ENCODE results near the gene ZSCAN29. TPM values are rescaled to one million over a fixed set of nuclear protein-coding genes. Genes with fewer than 3 reads are reported as not detected.

ZSCAN29 gene
- total and polyA plus RNA-seq, 10 of the 15 experiments (the other 5 are each of a cell fraction or from before 2014, with no cell fraction given) = 1.7 to 26.0 (median 14.6) TPM

DNA sequence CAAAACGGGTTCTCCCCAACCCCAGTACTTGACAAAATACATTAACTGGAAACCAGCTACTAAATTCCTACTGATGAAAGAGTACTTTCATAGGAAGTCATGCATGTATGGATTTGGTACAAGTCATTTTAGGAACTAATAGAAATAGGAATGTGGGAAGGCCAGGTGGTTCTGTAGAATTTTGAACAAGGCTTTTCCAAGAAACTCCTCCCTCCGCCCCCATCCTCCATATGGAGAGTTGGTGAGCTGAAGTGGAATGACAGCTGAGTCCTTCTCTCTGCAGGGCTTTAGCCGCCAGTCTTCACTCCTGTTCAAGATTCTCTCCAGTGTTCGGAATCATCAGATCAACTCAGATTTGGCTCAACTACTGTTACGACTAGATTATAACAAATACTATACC, 33.3 kb upstream of the ZSCAN29 start:
- Histone ChIP-seq H3K79me2 (ENCODE audit: control insufficient read depth, insufficient read depth, low read length) (no peaks in the 10 kb centered on the region), H2AFZ (ENCODE audit: control insufficient read depth, low read depth, low read length) (no peak overlapping the region), H3K27ac (ENCODE audit: control insufficient read depth, insufficient read depth) (no peak overlapping the region), H3K9me3 (replicated peaks; ENCODE audit: control insufficient read depth, insufficient read depth, low read length) (no peaks in the 10 kb centered on the region), H4K20me1 (ENCODE audit: control insufficient read depth, insufficient read depth) (no peaks in the 10 kb centered on the region), H3K9ac (ENCODE audit: control insufficient read depth, insufficient read depth, low read length) (no peak overlapping the region), H3K4me2 (ENCODE audit: control insufficient read depth, insufficient read depth) (no peak overlapping the region), H3K36me3 (ENCODE audit: control insufficient read depth in 2 of 2, insufficient read depth in 2 of 2, low read length in 1 of 2) (peaks cover 10 to 19% of the 10 kb centered on the region in 2 experiments), H3K27me3 (replicated peaks in 1 of 2; ENCODE audit: control insufficient read depth in 2 of 2, insufficient read depth in 2 of 2, low read length in 1 of 2) (no peaks in the 10 kb centered on the region), H3K4me1 (ENCODE audit: control insufficient read depth, insufficient read depth, low read length) (no peaks in the 10 kb centered on the region), H3K4me3 (no peak overlapping the region)
- FAIRE-seq (no peak), DNase-seq (ENCODE audit: low read depth, low spot score) (no peak), ATAC-seq (no peak)
- ChIA-PET RAD21 (ENCODE audit: unreplicated experiment) (no interaction called here), POLR2A (no interaction called here), SMC1A (ENCODE audit: uncharacterized antibody, unreplicated experiment) (interaction anchor here (0.5 kb wide), 1 partner anchor 39 kb away, joined by 4 read pairs; no protein-coding TSS in a partner anchor), CTCF (no interaction called here)
- in situ Hi-C loops (cut with MboI) (no loop called here), intact Hi-C loops (cut with micrococcal nuclease; ENCODE audit: unreplicated experiment) (no loop called here)
- 83% methylated on average over 5 of the region's 5 CpGs for WGBS (ENCODE audit: insufficient coverage, insufficient replicate concordance, low lambda C conversion rate, missing lambda C conversion rate)
- TF ChIP-seq TCF7 (IDR thresholded peaks at IDR 0.05; ENCODE audit: borderline replicate concordance) (no peak), KLF5 (IDR thresholded peaks at IDR 0.05; ENCODE audit: partially characterized antibody) (no peak), CBFB (IDR thresholded peaks at IDR 0.05; ENCODE audit: low read depth) (no peak), POU2F2 (IDR thresholded peaks at IDR 0.05; ENCODE audit: borderline replicate concordance, low read depth, low read length) (no peak), TARDBP (IDR thresholded peaks at IDR 0.05; ENCODE audit: borderline replicate concordance) (no peak), POLR2AphosphoS5 (IDR thresholded peaks at IDR 0.05; ENCODE audit: low read length) (no peak), WRNIP1 (IDR thresholded peaks at IDR 0.05; ENCODE audit: borderline replicate concordance, low read depth, low read length) (no peak)
- TF ChIP-seq, protein P1, sequence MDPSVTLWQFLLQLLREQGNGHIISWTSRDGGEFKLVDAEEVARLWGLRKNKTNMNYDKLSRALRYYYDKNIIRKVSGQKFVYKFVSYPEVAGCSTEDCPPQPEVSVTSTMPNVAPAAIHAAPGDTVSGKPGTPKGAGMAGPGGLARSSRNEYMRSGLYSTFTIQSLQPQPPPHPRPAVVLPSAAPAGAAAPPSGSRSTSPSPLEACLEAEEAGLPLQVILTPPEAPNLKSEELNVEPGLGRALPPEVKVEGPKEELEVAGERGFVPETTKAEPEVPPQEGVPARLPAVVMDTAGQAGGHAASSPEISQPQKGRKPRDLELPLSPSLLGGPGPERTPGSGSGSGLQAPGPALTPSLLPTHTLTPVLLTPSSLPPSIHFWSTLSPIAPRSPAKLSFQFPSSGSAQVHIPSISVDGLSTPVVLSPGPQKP (IDR thresholded peaks at IDR 0.05; ENCODE audit: low read depth, low read length) = no peak
- TF ChIP-seq, protein P2, sequence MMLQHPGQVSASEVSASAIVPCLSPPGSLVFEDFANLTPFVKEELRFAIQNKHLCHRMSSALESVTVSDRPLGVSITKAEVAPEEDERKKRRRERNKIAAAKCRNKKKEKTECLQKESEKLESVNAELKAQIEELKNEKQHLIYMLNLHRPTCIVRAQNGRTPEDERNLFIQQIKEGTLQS (IDR thresholded peaks at IDR 0.05; ENCODE audit: borderline replicate concordance, extremely low read depth, low read depth, low read length) = no peak
- TF ChIP-seq, protein P3, sequence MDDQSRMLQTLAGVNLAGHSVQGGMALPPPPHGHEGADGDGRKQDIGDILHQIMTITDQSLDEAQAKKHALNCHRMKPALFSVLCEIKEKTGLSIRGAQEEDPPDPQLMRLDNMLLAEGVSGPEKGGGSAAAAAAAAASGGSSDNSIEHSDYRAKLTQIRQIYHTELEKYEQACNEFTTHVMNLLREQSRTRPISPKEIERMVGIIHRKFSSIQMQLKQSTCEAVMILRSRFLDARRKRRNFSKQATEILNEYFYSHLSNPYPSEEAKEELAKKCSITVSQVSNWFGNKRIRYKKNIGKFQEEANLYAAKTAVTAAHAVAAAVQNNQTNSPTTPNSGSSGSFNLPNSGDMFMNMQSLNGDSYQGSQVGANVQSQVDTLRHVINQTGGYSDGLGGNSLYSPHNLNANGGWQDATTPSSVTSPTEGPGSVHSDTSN (IDR thresholded peaks at IDR 0.05; ENCODE audit: insufficient replicate concordance, low read depth, low read length) = no peak
- TF ChIP-seq, protein P4, sequence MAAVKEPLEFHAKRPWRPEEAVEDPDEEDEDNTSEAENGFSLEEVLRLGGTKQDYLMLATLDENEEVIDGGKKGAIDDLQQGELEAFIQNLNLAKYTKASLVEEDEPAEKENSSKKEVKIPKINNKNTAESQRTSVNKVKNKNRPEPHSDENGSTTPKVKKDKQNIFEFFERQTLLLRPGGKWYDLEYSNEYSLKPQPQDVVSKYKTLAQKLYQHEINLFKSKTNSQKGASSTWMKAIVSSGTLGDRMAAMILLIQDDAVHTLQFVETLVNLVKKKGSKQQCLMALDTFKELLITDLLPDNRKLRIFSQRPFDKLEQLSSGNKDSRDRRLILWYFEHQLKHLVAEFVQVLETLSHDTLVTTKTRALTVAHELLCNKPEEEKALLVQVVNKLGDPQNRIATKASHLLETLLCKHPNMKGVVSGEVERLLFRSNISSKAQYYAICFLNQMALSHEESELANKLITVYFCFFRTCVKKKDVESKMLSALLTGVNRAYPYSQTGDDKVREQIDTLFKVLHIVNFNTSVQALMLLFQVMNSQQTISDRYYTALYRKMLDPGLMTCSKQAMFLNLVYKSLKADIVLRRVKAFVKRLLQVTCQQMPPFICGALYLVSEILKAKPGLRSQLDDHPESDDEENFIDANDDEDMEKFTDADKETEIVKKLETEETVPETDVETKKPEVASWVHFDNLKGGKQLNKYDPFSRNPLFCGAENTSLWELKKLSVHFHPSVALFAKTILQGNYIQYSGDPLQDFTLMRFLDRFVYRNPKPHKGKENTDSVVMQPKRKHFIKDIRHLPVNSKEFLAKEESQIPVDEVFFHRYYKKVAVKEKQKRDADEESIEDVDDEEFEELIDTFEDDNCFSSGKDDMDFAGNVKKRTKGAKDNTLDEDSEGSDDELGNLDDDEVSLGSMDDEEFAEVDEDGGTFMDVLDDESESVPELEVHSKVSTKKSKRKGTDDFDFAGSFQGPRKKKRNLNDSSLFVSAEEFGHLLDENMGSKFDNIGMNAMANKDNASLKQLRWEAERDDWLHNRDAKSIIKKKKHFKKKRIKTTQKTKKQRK (IDR thresholded peaks at IDR 0.05; ENCODE audit: low read depth, low read length) = no peak
- TF ChIP-seq, protein P5, sequence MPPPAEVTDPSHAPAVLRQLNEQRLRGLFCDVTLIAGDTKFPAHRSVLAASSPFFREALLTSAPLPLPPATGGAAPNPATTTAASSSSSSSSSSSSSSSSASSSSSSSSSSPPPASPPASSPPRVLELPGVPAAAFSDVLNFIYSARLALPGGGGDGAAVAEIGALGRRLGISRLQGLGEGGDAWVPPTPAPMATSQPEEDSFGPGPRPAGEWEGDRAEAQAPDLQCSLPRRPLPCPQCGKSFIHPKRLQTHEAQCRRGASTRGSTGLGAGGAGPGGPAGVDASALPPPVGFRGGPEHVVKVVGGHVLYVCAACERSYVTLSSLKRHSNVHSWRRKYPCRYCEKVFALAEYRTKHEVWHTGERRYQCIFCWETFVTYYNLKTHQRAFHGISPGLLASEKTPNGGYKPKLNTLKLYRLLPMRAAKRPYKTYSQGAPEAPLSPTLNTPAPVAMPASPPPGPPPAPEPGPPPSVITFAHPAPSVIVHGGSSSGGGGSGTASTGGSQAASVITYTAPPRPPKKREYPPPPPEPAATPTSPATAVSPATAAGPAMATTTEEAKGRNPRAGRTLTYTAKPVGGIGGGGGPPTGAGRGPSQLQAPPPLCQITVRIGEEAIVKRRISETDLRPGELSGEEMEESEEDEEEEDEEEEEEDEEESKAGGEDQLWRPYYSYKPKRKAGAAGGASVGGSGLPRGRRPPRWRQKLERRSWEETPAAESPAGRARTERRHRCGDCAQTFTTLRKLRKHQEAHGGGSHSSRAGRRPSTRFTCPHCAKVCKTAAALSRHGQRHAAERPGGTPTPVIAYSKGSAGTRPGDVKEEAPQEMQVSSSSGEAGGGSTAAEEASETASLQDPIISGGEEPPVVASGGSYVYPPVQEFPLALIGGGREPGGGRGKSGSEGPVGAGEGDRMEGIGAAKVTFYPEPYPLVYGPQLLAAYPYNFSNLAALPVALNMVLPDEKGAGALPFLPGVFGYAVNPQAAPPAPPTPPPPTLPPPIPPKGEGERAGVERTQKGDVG (CRISPR knock-in tag; IDR thresholded peaks at IDR 0.05) = no peak
- BruUV-seq (replicated peaks) = no TSS peak
